HG03378 (cell line): ENCODE data around the gene SIGLEC8.

Experiments
- ATAC-seq: cut with Tn5 transposase; IDR thresholded peaks from one replicate; pipeline ENCODE4 v1.9.1; 2021; ENCODE audit warnings: mild to moderate bottlenecking, moderate library complexity; ENCODE audit not compliant: unreplicated experiment

The SIGLEC8 gene

GRCh38 chr19:51407511-51408131 is 50.6 kb downstream of the SIGLEC8 start:
- no peak for ATAC-seq

- ATAC-seq = no peak
Measured at GRCh38 chr19:51402117-51402516, 56.1 kb downstream of the SIGLEC8 start.
